HG02571 (cell line): ENCODE measurements around the gene HRAS.

Experiments
- ATAC-seq: cut with Tn5 transposase; IDR thresholded peaks from one replicate; pipeline ENCODE4 v1.9.1; 2021; ENCODE audit warnings: mild to moderate bottlenecking, moderate library complexity; ENCODE audit not compliant: unreplicated experiment

HRAS gene

DNA sequence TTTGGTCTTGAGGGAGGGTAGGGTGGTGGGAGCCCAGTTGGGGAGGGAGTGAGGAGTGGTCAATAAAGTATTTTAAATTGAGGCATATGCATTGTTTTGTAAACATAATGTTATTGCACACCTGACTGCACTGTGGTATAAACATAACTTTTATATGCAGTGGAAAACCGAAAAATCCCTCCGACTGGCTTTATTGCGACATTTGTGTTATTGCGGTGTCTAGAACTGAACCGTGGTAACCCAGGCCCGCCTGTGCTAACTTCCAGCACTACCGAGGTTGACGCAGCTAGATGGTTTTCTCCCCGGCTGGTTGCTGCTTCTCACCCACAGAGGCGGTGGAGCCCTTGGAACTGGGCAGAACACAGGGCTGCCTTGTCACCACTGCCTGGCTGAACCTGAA is 20.8 kb downstream of the HRAS start:
- ATAC-seq: no peak

DNA sequence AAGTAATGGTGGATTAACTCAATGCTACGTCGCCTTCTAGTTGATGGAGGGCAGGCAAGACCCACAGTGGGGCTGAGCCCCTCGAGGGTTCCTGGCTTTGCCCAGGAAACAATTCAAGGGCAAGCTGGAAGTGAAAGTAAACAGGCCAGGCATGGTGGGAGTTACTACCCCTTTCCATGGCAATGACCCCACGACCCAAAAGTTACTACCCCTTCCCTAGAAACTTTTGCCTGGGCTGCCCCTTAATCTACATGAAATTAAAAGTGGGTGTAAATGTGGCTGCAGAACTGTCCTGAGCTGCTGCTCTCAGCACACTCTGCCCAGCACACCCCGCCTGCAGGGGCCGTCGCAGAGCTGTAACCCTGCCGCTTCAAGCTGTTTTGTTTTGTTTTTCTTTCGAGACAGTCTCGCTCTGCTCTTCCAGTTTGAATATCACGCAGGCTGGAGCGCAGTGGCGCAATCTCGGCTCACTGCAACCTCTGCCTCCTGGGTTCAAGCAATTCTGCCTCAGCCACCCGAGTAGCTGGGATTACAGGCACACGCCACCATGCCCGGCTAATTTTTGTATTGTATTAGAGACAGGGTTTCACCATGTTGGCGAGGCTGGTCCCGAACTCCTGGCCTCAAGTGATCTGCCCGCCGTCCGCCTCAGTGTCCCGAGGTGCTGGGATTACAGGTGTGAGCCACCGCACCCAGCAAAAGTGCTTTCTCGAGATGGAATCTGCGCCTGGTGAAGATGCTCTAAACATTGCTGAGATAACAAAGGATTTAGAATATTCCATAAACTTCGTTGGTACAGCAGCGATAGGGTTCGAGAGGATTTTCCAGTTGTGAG is 22.4 kb downstream of the HRAS start:
- ATAC-seq: no peak

DNA sequence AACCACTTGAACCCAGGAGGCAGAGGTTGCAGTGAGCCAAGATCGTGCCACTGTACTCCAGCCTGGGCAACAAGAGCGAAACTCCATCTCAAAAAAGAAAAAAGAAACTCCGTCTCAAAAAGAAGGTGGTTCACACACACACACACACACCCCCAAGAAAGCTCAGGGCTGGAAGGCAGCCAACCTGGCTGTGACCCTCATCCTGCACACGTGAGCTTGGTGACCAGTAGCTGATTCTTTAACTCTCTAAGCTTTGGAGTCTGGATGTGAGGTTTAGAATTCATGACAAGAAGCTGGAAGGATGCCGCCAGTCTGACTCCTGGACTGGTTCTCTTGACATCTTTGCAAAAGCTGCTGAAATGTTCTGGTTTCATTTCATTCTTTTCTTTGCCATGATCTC is 26.4 kb downstream of the HRAS start:
- ATAC-seq: no peak

DNA sequence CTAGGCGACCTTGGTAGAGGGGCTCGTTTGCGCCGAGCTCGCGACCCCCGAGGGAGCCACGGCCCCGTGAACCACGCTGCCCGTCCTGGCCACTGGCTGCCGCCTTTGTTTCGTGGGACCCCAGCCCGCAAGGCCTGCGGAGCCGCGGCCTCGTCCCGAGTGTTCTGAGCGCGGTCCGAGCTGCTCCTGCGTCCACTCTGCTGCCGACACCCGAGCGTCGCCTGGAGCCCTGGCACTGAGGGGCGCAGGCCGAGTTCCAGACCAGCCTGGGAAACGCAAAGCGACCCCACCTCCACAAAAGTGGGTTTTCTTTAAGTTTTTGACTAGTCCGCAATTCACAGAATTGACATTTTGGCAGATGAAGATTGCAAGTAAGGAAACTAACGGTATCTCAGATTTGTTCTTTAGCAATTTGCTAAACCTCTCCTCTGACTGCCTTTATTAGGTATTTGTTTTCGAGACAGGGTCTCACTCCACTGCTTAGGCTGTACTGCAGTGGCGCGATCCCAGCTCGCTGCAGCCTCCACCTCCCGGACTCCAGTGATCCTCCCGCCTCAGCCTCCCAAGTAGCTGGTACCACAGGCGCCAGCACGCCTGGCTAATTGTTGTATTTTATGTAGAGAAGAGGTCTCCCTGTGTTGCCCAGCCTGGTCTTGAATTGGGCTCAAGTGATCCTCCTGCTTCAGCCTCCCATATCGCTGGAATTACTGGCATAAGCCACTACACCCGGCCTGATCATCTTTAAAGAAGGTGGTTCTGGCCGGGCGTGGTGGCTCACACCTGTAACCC is 27.5 kb downstream of the HRAS start:
- no peak for ATAC-seq

DNA sequence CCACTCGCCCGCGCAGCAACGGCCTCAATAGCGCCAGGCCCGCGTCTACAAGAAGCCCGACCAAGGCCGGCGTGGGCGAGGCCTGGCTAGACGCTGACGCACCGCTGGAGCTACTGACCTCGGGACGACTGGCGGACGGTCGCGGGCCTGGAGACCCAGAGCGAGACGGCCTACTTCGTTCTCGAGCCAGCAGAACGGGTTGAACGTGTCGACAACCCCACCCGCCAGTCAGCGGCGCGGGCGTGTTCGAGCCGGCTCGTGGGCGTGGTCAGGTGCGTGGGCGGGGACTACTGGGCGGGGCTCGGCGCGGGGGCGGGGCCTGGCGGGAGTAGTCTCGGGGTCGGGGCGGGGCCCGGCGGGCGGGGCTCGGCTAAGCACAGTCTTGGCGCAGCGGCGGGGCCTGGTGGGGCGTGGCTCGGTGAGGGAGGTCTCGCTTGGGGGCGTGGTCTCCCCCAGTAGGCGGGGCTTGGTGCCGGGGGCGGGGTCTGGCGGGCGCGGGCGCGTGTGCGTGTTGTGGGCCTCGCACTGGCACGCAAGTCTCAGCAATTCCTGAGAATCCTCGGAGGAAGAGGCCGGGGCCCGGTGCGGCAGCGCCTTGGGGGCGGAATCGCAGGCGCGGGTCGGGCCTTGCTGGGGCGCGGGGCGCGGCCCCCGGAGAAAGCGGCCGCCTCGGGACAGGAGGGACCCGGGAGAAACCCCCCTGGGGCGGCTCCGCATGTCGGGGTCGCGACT is 28.2 kb downstream of the HRAS start, which contains the start of gene RNH1:
TSS of gene RNH1 (minus strand) at position 248 of the 732 bp plus-strand sequence. CDS start 5,080 bp downstream, outside the sequence.
- peak; percentile 46 for ATAC-seq

DNA sequence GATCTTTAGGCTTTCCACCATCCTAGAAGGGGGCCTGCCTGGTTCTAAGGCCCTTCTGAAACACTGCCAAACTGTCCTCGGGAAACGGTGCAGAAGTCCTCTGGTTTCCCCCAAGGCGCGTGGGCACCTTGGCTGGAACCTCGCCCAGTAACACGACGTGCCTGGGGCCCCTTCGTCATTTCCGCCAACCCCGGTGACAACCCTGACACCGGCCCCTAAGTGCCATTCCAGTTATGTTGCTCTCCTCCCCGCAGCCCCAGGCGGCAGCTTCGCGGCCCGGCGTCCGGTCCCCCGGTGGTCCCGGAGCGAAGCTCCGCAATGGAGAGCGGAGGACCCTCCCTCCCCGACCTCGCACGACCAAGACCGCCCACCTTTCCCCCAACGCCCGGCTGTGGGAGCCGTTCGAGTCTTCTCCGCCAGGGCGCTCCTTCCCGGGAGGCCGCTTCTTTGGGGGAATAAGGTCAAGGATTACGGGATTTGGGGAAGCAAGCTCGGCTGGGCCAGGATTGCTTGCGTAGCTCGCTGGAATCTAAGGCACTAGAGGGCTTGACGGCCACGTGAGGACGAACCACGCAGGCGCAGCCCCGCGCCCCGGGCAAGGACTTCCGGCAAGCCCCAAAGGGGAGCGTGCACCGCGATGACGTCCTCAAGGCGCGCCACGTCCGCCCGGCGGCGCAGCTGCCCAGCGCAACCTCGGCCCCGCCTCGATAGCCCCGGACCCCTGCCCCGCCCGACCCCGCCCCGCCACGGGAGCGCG is 29.0 kb downstream of the HRAS start:
- ATAC-seq: peak; percentile 64

DNA sequence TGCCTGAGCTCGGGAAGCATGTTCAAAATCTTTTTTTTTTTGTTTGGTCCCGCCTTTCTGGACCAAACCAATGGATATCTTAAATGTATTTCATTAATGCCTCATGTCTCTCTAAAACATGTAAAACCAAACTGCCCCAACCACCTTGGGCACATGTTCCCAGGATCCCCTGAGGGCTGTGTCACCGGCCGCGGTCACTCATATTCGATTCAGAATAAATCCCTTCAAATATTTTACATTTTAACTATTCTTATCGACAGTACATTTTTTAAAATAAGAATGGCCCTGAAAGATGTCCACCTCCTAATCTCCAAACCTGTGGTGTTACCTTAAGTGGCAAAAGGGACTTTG is 30.4 kb downstream of the HRAS start:
- no peak for ATAC-seq

DNA sequence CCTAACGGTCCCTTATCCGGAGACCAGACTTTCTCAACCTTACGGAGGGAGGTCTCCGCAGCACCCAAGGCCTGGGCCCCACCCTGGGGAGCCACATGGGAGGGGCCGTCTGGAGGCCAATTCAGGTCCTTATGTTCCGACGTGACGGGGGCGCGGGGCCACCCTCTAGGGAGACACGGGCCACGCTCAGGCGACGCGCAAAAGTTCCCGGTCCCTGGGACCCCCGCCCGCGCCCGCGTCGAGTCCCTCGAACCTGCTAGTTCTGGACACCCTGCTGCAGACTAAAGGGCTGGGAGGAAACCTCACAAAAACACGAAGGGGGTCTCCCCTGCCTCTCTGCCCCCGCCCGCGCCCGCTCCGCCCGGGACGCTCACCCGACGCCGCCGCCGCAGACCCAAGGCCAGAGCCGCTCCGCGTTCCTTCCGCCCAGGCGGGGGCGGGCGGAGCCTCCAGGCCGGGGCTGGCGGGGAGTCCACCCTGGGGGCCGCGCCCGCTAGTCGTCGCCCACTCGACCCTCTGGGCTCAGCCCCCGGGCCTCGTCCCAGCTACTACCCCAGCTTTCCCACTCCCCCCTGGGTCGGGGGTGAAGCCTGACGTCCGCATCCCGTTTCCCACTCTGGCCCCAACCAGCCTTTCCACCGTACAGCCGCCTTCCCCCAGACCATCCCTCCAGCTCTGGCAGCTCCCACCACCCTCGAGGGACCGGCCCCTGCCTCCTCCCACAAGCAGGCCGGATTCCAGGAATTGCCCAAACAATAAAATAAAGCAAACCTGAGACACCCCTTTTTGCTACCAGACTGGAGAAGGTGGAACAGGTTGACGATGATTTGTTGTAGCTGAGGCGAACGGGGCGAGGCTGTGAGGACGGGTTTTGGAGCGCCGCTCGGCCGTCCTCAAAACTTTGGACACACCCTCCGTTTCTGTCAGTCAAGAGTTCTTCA is 31.1 kb downstream of the HRAS start:
- no peak for ATAC-seq

DNA sequence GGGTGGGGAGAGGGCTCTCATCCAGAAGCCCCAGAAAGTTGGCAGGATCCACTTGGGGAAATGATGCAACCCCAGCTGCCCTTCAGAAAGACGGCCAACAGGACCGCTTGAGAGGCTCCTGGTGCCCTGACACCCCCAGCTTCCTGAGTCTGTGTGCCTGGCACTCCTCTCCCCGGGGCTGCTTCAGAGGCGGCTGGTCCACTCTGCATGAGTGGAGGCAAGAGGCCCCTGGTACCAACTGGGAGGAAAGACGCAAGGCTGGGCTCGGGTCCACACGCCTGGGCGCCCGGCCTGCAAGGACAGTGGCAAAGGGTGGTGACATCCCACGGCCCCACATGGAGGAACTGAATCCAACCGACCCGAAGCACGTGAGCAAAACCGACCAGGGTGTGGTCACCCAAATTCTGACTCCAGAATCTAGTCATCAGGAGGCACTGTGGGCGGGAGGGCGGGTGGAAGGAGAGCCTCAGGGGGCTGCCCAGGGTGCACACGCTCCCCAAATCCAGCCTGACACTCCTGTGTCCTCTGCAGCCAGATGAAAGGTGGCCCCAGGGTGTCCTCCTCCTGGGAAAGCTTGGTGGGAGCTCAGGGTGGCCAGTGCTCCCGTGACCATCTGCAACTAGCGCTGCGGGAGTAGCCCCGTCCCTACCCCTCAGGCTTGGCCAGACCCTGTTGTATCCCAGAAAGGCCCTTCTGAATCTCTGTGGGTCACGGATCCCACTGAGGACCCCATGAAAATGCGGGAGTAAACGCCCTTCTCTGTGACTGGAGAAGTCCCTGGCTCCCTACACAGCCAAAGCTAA is 32.0 kb downstream of the HRAS start:
- ATAC-seq: no peak

DNA sequence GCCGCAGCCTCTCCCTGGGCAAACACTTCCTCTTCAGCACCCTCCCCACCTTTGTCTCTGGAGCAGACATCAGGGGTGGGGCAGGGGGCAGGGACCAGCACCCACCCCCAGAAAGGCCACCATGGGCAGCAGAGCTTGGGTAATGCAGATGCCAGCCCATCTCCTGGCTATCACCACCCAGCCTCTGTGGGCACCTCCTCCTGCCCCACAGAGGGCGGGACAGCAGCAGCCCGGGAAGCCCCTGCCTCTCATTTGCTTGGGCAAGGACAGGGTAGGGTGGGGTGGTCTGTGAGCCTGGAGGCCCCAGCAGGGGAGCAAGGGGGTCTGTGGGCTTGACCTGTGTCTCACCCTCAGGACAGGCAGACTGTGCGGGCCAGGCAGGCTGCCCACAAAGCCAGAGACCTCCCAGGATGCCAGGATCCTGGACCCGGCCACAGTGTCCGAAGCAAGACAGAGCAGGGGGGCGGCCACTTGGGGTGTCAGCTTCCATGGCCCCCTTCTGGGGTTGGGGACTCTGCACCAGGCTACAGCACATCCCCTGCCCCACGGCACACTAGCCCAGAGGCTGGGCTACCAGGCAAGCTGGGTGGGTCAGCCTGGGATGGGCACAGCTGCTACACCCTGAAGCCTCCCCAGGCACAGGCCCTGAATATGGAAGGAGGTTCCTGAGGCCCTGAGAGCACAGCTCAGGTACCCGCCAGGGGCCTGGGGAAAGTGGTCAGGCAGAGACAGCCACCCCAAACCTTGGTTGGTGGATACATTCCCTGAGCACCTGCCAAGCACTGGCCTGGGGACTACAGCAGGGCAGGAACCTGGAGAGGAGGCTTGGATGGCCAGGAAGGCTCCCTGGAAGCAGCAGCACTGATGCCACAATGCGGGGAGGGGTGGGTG is 32.8 kb downstream of the HRAS start:
- ATAC-seq: no peak

DNA sequence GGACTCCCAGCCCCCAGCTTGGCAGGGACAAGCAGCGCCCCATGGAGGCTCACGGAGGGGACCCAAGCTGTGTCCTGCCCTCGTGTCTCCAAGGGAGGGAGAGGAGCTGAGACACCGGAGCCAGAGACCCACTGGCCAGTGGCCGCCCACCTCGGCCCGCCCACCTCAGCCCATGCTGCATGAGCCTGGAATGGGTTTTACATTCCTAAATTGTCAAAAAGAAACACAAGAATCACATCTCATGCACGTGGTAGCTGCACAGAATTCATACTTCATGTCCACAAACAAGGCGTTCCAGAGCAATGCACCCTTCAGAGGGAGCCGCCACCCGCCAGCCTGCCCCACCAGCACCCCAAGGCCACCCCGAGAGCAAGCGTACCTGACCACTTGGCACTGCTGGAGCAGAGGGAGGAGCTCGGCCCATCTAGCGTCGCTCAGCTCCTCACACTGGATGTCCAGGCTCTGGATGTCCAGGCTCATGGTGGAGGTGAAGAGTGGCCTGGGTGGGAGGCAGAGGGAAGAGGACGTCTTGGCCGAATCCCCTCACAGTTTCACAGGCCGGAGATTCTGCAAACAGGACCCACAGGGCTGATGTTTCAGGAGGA is 33.6 kb downstream of the HRAS start:
- ATAC-seq: no peak

DNA sequence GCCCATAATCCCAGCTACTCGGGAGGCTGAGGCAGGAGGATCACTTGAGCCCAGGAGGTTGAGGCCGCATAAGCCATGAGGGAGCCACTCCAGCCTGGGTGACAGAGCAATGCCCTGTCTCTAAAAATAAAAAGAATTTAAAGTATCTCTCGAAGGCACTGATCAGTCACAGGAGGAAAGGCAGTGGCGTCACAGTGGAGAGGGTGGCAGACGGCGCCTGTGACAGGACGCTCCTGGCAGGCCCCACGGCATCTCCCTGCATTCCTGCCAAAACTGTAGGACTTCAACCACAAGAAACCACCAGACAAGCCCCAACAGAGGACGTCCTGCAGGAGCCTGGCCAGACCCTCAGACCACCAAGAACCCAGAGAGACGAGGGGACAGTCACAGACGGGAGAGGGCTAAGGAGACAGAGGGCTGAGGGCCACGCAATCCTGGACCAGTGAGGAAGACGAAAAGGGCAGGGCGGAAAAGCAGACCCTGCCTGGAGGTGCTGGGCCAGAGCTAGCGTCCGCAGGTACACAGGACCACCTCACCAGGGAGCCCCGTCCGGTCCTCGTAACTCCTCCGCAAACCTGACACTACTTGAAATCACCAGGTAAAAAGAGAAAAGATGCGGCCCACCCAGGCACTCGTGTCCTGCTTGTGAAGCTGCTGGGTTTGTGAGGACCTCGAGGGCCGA is 34.2 kb downstream of the HRAS start:
- ATAC-seq: no peak

DNA sequence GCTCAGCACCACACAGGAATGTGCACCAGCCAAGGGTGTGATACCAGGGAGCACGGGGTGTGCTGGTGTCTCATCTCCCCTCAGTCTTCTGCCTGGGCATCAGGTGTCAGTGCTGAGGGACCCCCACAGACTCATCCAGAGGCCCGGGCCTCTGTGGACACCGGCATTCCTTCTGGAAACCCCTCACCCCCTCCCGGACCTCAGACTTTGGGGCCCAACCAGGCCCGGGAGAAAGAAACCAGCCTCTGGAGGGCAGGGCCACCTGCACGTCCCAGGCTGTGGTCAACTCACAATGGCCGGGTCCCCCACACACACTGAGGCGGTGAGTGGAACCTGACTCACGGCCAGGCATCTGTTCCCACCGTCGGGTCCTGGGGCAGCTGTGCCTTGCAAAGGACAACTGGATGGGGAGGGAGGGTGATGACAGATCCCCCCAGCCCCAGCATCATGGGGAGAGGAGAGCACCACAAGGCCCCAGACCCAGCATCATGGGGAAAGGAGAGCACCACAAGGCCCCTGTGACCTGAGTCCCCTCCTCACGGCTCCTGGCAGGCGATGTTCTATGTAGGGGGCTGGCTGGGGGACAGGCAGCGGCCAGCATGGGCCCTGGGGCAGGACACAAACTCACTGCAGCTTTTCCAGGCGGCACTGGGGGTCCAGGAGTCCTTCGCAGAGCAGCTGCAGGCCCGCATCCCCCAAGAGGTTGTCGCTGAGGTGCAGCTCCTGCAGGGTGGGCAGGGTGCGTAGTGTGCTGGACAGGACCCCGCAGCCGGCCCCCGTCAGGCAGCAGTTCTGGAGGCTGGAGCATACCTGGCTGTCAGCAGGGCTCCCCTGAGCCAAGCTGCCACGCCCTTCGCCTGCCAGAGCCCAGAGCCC is 35.9 kb downstream of the HRAS start:
- ATAC-seq: no peak

DNA sequence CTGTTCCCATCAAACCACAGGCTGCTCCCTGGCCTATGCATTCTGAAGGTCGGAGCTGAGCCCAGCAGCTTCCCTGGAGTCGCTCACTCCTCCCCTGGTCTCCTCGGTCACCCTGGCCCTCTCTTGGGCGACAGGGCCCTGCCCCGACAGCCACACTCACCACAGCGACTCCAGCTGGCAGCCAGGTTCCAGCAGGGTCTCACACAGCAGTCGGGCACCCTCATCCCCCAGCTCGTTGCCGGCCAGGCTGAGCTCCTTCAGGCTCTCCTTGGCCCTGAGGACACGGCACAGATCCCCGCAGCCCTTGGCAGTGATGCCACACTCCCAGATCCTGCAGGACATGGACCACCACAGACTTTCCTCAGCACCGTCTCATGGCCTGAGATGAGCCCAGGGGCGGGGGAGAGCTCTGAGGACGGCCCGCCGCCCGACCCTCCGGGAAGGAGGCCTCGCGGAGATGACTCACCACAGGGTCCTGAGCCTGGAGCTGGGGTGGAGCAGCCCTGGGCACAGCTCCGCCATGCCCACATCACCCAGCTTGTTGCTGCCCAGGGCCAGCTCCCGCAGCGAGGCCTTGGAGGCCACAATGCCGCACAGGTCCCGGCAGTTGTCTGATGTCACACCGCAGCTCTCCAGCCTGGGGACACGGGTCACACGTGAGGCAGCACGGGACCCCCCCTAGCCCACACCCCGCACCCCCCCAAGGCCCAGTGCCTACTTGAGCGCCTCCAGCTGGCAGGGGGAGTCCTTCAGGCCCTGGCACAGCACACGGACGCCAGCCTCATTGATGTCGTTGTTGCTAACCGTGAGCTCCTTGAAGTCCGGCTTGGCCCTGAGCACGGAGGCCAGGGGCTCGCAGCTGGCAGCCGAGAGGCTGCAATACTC is 36.8 kb downstream of the HRAS start:
- ATAC-seq: no peak
